Measurements from ENCODE around the gene OR2A12.
"Not testable (repeated sequence)": the region's sequence is repeated elsewhere in the genome, so short reads cannot be mapped to it uniquely, and the experiment has no call there.

Gene OR2A12

GRCh38 chr7:144085978-144086377 lies at the start of gene OR2A12:
TSS of gene OR2A12 (plus strand) at chr7:144086278. CDS start at chr7:144095108, 8,830 bp downstream.
- no peaks in the 10 kb centered on the region for H3K4me1 ChIP-seq
- H3K27ac ChIP-seq = no peak within 1 kb of the TSS
- no peaks in the 10 kb centered on the region for H3K36me3 ChIP-seq
- H3K9ac ChIP-seq = no peak within 1 kb of the TSS
- no peak within 1 kb of the TSS for H3K4me2 ChIP-seq
- no peak within 1 kb of the TSS for H3K4me3 ChIP-seq
- no peaks in the 10 kb centered on the region for H4K20me1 ChIP-seq
- peaks cover 0 to 4% (median 0%) of the 10 kb centered on the region in 11 experiments; a peak in 4 of 22 replicates for H3K9me3 ChIP-seq (replicated peaks in 1 of 11)
- TF ChIP-seq Cebpa-rat (IDR thresholded peaks at IDR 0.05) = no peak
- no peaks in the 10 kb centered on the region for H3K27me3 ChIP-seq

GRCh38 chr7:144036302-144036885 lies 49.7 kb upstream of the OR2A12 start:
- TF ChIP-seq Cebpa-rat (IDR thresholded peaks at IDR 0.05) = no peak

GRCh38 chr7:144037414-144038035 lies 48.6 kb upstream of the OR2A12 start:
- H3K4me3 ChIP-seq = no peak overlapping the region
- no peak for TF ChIP-seq Cebpa-rat (IDR thresholded peaks at IDR 0.05)
- no peaks in the 10 kb centered on the region for H3K27me3 ChIP-seq
- H3K27ac ChIP-seq = no peak overlapping the region
- H3K4me2 ChIP-seq = no peak overlapping the region
- H3K9me3 ChIP-seq (replicated peaks in 1 of 11) = no peaks in the 10 kb centered on the region
- peaks cover 0 to 10% (median 2%) of the 10 kb centered on the region in 10 experiments; a peak in 3 of 20 replicates for H3K4me1 ChIP-seq
- H3K36me3 ChIP-seq = no peaks in the 10 kb centered on the region
- H4K20me1 ChIP-seq = no peaks in the 10 kb centered on the region
- no peak overlapping the region for H3K9ac ChIP-seq

More at GRCh38 chr7:144036302-144036885, 49.7 kb upstream of the OR2A12 start:
- H4K20me1 ChIP-seq = no peaks in the 10 kb centered on the region
- H3K36me3 ChIP-seq = no peaks in the 10 kb centered on the region
- H3K27ac ChIP-seq = 0 out of 22 replicates have a peak overlapping the region, but pooled peaks of 1 of the 11 experiments have one; percentile 5
- peak overlapping the region in 5 of 11 experiments; percentile 14 to 37 (median 26); a peak in 4 of 22 replicates for H3K4me2 ChIP-seq
- no peak overlapping the region for H3K9ac ChIP-seq
- no peaks in the 10 kb centered on the region for H3K27me3 ChIP-seq
- no peak overlapping the region for H3K4me3 ChIP-seq
- H3K4me1 ChIP-seq = peaks cover 0 to 10% (median 2%) of the 10 kb centered on the region in 10 experiments; a peak in 3 of 20 replicates
- no peaks in the 10 kb centered on the region for H3K9me3 ChIP-seq (replicated peaks in 1 of 11)

GRCh38 chr7:144038887-144039286 lies 47.2 kb upstream of the OR2A12 start:
- no peak overlapping the region for H3K27ac ChIP-seq
- no peaks in the 10 kb centered on the region for H3K36me3 ChIP-seq
- H3K9ac ChIP-seq = no peak overlapping the region
- no peak overlapping the region for H3K4me2 ChIP-seq
- H3K27me3 ChIP-seq = no peaks in the 10 kb centered on the region
- peaks cover 0 to 10% (median 2%) of the 10 kb centered on the region in 10 experiments; a peak in 3 of 20 replicates for H3K4me1 ChIP-seq
- TF ChIP-seq Cebpa-rat (IDR thresholded peaks at IDR 0.05) = no peak
- H4K20me1 ChIP-seq = no peaks in the 10 kb centered on the region
- H3K4me3 ChIP-seq = no peak overlapping the region
- H3K9me3 ChIP-seq (replicated peaks in 1 of 11) = no peaks in the 10 kb centered on the region

GRCh38 chr7:144048648-144049047 lies 37.4 kb upstream of the OR2A12 start, which contains the start of gene OR2A5:
TSS of gene OR2A5 (plus strand) at chr7:144048948. CDS start at chr7:144050402, 1,454 bp downstream.
- Histone ChIP-seq H3K27ac (no peak within 1 kb of the TSS), H3K4me2 (no peak within 1 kb of the TSS), H3K36me3 (no peaks in the 10 kb centered on the region), H3K9me3 (replicated peaks in 1 of 11) (no peaks in the 10 kb centered on the region), H3K4me3 (no peak within 1 kb of the TSS), H3K9ac (no peak within 1 kb of the TSS), H4K20me1 (no peaks in the 10 kb centered on the region), H3K27me3 (no peaks in the 10 kb centered on the region), H3K4me1 (no peaks in the 10 kb centered on the region)
- TF ChIP-seq Cebpa-rat (IDR thresholded peaks at IDR 0.05) = no peak

- Histone ChIP-seq H3K36me3 (no peaks in the 10 kb centered on the region), H4K20me1 (no peaks in the 10 kb centered on the region), H3K27ac (no peak overlapping the region), H3K4me2 (no peak overlapping the region), H3K9ac (no peak overlapping the region), H3K9me3 (replicated peaks in 1 of 11) (no peaks in the 10 kb centered on the region), H3K4me1 (no peaks in the 10 kb centered on the region), H3K27me3 (no peaks in the 10 kb centered on the region), H3K4me3 (no peak overlapping the region)
- TF ChIP-seq Cebpa-rat (IDR thresholded peaks at IDR 0.05) = no peak
Measured at GRCh38 chr7:144049491-144049890, 36.6 kb upstream of the OR2A12 start.

GRCh38 chr7:144050093-144050492 lies 36.0 kb upstream of the OR2A12 start:
- Histone ChIP-seq H3K4me2 (no peak overlapping the region), H3K9ac (no peak overlapping the region), H3K4me1 (no peaks in the 10 kb centered on the region), H3K36me3 (no peaks in the 10 kb centered on the region), H4K20me1 (no peaks in the 10 kb centered on the region), H3K27me3 (no peaks in the 10 kb centered on the region), H3K4me3 (no peak overlapping the region), H3K9me3 (replicated peaks in 1 of 11) (no peaks in the 10 kb centered on the region), H3K27ac (no peak overlapping the region)
- no peak for TF ChIP-seq Cebpa-rat (IDR thresholded peaks at IDR 0.05)

GRCh38 chr7:144050884-144051283 lies 35.2 kb upstream of the OR2A12 start:
- H3K27me3 ChIP-seq; H3K27ac ChIP-seq; H3K9me3 ChIP-seq (replicated peaks in 1 of 11); H4K20me1 ChIP-seq; H3K36me3 ChIP-seq; H3K9ac ChIP-seq; H3K4me2 ChIP-seq; H3K4me3 ChIP-seq; H3K4me1 ChIP-seq: not testable (repeated sequence)

- Histone ChIP-seq H3K27ac (no peak overlapping the region), H3K4me1 (no peaks in the 10 kb centered on the region), H3K4me2 (no peak overlapping the region), H4K20me1 (no peaks in the 10 kb centered on the region), H3K36me3 (no peaks in the 10 kb centered on the region), H3K9ac (no peak overlapping the region), H3K9me3 (replicated peaks in 1 of 11) (no peaks in the 10 kb centered on the region; a peak in 1 of 22 replicates), H3K27me3 (no peaks in the 10 kb centered on the region), H3K4me3 (no peak overlapping the region)
- no peak for TF ChIP-seq Cebpa-rat (IDR thresholded peaks at IDR 0.05)
Measured at GRCh38 chr7:144057954-144058353, 28.1 kb upstream of the OR2A12 start.

GRCh38 chr7:144063710-144064109 lies 22.4 kb upstream of the OR2A12 start:
- H4K20me1 ChIP-seq = no peaks in the 10 kb centered on the region
- no peak overlapping the region for H3K9ac ChIP-seq
- H3K4me3 ChIP-seq = no peak overlapping the region
- H3K9me3 ChIP-seq (replicated peaks in 1 of 11) = no peaks in the 10 kb centered on the region; a peak in 1 of 22 replicates
- H3K4me2 ChIP-seq = no peak overlapping the region
- no peaks in the 10 kb centered on the region for H3K4me1 ChIP-seq
- no peak overlapping the region for H3K27ac ChIP-seq
- H3K27me3 ChIP-seq = no peaks in the 10 kb centered on the region
- no peak for TF ChIP-seq Cebpa-rat (IDR thresholded peaks at IDR 0.05)
- H3K36me3 ChIP-seq = no peaks in the 10 kb centered on the region

Measured in BLaER1 treated with 17β-estradiol and CSF1 and Interleukin-3, amounts not matched to agents 10 nM and 100 nM (cell line).